Left ventricle myocardium inferior (tissue), 1 donor: ENCODE data around the gene TADA1. TPM values are rescaled to one million over a fixed set of nuclear protein-coding genes. Genes with fewer than 3 reads are reported as not detected.

Experiments
- DNase-seq: peaks from one replicate; pipeline ENCODE4 v3.0.0-alpha.2; 2020
- H3K27ac ChIP-seq: fragments of 200-600 bp; replicated peaks from 2 replicates; pipeline ENCODE4 v1.8.0; 2021
- H3K27me3 ChIP-seq: fragments of 200-600 bp; 2 replicates; pipeline ENCODE4 v1.8.0; 2021; ENCODE audit warnings: low read depth
- H3K36me3 ChIP-seq: fragments of 200-600 bp; 2 replicates; pipeline ENCODE4 v1.8.0; 2021
- H3K4me1 ChIP-seq: fragments of 200-600 bp; 2 replicates; pipeline ENCODE4 v1.8.0; 2021
- H3K4me3 ChIP-seq: fragments of 200-600 bp; 2 replicates; pipeline ENCODE4 v1.8.0; 2021; ENCODE audit warnings: mild to moderate bottlenecking, moderate library complexity
- H3K9me3 ChIP-seq: fragments of 200-600 bp; replicated peaks from 2 replicates; pipeline ENCODE4 v1.8.0; 2021
- intact Hi-C: fragments of 100-400 bp; cut with micrococcal nuclease; formaldehyde crosslinking; loops from one replicate; pipeline ENCODE4 v1.11.0; 2022
- total RNA-seq: library from RNA; stranded (reverse); fragmentation: NEBNext Ultra II Directional; extraction: Animal tissue kit (Norgen Biotek cat#: 25700); gene quantifications from one replicate; pipeline ENCODE4 v1.2.1, GENCODE V29; 2021
- TF ChIP-seq, protein P1 (sequence below): fragments of 200-600 bp; IDR thresholded peaks from 2 replicates; pipeline ENCODE4 v1.8.0; 2021; ENCODE audit warnings: antibody characterized with exemption, mild to moderate bottlenecking, borderline replicate concordance
- donor health status: DM: no; HTN: yes; CAD: no; lungs with severe emphysema.

The TADA1 gene
- total RNA-seq, 1 donor from 2014 or later: 10.2 TPM

- DNase-seq: no peak
- Histone ChIP-seq H3K27me3 (no peaks in the 10 kb centered on the region), H3K4me3 (peak overlapping the region; percentile 91), H3K4me1 (peaks cover 37% of the 10 kb centered on the region), H3K9me3 (no peaks in the 10 kb centered on the region), H3K27ac (peak overlapping the region; percentile 95), H3K36me3 (no peaks in the 10 kb centered on the region)
- intact Hi-C loops: no loop called here
- TF ChIP-seq, protein P1, sequence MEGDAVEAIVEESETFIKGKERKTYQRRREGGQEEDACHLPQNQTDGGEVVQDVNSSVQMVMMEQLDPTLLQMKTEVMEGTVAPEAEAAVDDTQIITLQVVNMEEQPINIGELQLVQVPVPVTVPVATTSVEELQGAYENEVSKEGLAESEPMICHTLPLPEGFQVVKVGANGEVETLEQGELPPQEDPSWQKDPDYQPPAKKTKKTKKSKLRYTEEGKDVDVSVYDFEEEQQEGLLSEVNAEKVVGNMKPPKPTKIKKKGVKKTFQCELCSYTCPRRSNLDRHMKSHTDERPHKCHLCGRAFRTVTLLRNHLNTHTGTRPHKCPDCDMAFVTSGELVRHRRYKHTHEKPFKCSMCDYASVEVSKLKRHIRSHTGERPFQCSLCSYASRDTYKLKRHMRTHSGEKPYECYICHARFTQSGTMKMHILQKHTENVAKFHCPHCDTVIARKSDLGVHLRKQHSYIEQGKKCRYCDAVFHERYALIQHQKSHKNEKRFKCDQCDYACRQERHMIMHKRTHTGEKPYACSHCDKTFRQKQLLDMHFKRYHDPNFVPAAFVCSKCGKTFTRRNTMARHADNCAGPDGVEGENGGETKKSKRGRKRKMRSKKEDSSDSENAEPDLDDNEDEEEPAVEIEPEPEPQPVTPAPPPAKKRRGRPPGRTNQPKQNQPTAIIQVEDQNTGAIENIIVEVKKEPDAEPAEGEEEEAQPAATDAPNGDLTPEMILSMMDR: peak; percentile 52
Observed at GRCh38 chr1:166876540-166876838, 425 bp upstream of the TADA1 start.

GRCh38 chr1:166875302-166875733 is 746 bp downstream of the TADA1 start:
- Histone ChIP-seq H3K9me3 (no peaks in the 10 kb centered on the region), H3K27me3 (no peaks in the 10 kb centered on the region), H3K4me1 (peaks cover 46% of the 10 kb centered on the region), H3K4me3 (peak overlapping the region; percentile 91), H3K36me3 (no peaks in the 10 kb centered on the region), H3K27ac (peak overlapping the region; percentile 95)
- intact Hi-C loops: no loop called here
- TF ChIP-seq, protein P1: no peak
- DNase-seq: no peak

DNA sequence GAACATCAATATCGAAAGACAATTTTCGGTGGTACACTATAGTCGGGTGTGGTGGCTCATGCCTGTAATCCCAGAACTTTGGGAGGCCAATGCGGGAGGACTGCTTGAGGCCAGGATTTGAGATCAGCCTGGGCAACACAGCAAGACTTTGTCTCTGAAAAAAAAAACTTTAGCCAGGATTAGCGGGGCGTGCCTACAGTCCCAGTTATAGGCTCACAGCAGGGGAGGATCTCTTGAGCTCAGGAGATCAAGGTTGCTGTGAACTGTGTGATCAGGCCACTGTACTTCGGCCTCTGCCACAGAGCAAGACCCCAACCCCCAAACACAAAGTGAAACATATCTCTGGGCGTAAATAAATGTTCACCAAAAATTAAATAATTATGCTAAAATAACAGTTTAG is 1.6 kb downstream of the TADA1 start:
- Histone ChIP-seq H3K27me3 (no peaks in the 10 kb centered on the region), H3K4me1 (peaks cover 54% of the 10 kb centered on the region), H3K9me3 (no peaks in the 10 kb centered on the region), H3K4me3 (no peak overlapping the region), H3K27ac (no peak overlapping the region), H3K36me3 (no peaks in the 10 kb centered on the region)
- no peak for DNase-seq
- intact Hi-C loops: no loop called here
- TF ChIP-seq, protein P1: no peak

DNA sequence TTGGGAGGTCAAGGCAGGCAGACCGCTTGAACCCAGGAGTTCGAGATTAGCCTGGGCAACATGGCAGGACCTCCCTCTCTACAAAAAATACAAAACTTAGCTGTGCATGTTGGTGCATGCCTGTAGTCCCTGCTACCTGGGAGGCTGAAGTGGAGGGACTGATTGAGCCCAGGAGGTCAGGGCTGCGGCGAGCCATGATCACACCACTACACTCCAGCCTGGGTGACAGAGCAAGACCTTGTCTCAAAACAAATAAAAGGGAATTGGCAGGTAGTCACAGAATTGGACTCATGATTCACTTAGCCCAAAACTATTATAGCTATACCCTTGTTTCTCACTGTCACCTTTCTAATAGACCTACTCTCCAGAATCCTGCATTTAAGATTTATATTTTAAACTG is 5.5 kb downstream of the TADA1 start:
- H3K9me3 ChIP-seq: no peaks in the 10 kb centered on the region
- H3K4me1 ChIP-seq: peaks cover 45% of the 10 kb centered on the region
- DNase-seq: no peak
- intact Hi-C loops: no loop called here
- no peak overlapping the region for H3K27ac ChIP-seq
- H3K27me3 ChIP-seq: no peaks in the 10 kb centered on the region
- H3K36me3 ChIP-seq: peaks cover 21% of the 10 kb centered on the region
- no peak overlapping the region for H3K4me3 ChIP-seq
- TF ChIP-seq, protein P1: no peak

GRCh38 chr1:166869318-166870099 is 6.6 kb downstream of the TADA1 start:
- Histone ChIP-seq H3K9me3 (no peaks in the 10 kb centered on the region), H3K4me3 (no peak overlapping the region), H3K4me1 (peaks cover 34% of the 10 kb centered on the region), H3K27me3 (no peaks in the 10 kb centered on the region), H3K27ac (no peak overlapping the region), H3K36me3 (peaks cover 24% of the 10 kb centered on the region)
- intact Hi-C loops: no loop called here
- no peak for DNase-seq
- TF ChIP-seq, protein P1: no peak
